Measurements from ENCODE around the gene FGFRL1.

The FGFRL1 gene, protein sequence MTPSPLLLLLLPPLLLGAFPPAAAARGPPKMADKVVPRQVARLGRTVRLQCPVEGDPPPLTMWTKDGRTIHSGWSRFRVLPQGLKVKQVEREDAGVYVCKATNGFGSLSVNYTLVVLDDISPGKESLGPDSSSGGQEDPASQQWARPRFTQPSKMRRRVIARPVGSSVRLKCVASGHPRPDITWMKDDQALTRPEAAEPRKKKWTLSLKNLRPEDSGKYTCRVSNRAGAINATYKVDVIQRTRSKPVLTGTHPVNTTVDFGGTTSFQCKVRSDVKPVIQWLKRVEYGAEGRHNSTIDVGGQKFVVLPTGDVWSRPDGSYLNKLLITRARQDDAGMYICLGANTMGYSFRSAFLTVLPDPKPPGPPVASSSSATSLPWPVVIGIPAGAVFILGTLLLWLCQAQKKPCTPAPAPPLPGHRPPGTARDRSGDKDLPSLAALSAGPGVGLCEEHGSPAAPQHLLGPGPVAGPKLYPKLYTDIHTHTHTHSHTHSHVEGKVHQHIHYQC

DNA sequence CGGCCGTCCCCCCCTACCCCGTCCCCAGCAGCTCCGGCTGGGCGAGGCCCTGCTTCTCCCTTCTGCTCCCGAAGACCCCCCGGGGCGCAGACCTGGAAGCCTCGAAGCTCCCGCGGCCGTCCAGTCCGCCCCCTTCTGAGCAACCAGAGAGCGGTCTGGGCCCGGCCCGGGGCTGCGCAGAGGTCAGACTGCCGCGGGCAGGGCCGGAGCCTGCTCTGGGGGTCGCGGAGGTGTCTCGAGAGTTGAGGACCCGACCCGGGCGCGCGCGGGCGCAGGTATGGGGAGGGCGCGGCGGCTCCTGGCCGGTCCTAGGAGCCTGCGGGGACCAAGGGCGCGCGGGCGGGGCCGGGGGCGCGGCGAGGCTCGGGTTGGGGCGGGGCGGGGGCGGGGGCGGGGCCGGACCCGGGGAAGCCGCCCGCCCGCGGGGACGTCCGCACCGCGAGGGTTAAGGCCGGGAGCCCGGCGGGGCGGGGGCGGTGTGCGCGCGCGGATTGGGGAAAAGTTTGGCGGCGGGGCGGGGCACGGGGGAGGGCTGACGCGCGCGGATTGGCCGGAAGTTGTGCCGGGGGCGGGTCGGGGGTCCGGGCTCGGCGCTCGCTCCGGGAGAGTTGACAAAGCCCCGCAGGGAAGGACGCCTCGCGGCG is at the start of gene FGFRL1:
Gene FGFRL1, plus strand, starts transcription at position 605 of the 644 bp plus-strand sequence. CDS start 860 bp downstream, outside the sequence.
- peak in 45 of 51 donors; percentile 21 to 82 (median 63) for DNase-seq

DNA sequence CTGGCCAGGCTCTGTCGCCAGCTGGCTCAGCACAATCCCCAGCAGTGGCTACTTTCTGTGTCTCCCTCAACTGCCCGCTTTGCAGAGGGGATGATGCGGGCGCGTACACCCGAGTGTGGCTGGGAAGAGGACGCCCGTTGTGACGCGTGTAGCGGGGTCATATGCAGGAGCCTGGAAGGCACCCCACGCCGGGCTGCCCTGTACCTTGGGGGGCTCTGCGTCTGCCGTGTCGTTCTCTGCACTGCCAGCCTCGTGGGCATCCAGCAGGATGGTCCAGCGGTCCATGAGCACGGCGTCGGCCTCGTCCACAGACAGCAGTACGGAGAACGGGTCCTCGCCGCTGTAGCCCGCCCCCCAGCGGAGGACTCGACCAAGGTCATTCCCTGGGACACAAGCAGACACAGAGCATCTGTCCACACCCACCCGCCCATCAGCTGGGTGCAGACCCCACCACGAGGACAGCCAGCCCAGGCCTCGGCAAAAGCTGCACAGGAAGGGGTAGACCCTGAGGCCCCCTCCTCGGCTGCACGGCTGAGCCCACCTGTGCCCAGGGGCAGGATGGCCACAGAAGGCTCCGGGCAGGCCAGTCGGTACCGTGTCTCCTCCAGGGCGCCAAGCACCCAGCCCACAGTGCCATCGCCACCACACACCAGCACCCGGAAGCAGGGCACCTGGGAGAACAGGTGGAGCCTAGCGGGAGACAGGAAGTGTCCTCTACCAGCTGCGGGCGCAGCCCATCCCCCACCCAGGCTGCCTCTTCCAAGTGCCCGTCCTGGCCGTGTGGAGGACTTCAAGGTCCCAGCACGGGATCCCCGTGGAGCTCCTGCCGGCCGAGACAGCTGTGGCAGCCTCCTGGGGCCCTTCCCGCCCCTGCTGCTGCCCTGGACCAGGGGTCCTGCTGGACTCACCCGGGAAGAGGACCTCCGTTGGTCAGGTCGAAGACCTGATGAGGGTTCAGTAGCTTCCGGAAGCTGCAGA is 48.9 kb upstream of the FGFRL1 start:
- DNase-seq, result no peak

DNA sequence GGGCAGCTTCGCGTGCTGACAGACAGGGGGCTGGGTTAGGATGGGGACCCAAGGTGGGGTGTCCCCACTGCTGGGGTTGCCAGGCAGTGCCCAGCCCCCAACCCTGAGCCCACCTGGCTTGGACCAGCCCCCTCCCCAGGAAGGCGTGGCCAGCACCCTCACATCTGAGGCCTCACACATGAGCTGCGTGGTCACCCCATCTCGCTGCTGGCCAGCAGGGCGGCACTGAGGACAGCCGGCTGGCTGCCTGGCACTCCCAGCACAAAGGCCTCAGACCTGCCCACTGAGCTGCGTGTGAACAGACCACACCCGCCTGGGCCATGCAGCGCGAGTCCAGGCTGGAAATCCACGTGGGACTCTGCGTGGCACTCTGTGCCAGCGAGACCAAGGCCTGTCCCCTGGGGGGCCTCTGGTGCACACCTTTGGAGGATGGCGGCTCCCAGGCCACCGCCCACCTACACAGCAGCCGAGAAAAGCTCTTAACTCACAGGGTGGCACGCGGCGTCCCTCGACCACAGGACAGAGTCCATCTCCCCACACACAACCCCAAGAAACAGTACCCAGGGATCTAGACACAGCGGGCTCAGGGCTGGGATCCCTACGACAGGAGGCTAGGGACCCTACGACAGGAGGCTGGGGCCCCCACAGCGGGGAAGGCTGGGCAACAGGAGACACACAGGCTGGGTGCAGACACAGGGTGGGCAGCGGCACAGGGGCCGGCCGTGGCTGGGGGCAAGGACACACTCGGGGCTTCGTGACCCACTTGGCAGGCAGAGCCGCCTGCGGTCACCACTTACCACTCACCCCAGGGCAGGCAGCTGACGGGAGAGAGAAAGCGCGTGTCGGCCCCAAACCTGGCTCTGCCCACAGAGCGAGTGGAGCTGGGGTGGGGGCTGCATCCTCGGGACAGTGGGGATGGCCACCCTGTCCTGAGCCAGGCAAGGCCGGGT is 47.9 kb upstream of the FGFRL1 start:
- no peak for DNase-seq

DNA sequence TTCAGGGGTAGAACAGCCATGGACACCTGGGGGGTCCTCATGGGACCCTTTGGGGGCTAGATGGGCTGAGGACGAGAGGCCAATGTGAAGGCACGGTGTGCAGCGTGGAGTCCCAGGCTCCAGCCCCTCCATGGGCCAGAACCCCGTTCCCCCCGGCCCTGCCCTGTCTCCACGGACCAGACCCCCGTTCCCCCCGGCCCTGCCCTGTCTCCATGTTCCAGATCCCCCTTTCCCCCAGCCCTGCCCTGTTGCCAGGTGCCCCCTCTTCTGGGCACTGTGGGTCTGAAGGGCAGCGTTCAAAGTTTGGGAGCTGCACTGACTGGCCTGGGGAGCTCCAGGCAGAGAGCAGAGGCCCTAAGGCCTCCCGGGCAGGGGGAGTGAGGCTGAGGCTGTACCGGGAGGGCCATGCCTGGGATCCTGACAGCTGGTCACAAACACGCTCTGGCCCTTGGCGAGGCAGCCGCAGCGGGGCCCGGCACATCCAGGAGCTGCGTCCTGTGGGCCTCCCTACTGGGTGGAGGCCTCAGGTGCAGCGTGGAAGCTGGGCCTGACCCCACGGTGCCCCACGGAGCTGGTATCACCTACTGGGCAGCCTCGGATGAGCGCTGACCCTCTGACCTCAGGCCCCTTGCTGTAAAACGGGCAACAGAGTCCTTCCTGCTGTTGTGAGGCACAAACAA is 46.9 kb upstream of the FGFRL1 start:
- no peak for DNase-seq

DNA sequence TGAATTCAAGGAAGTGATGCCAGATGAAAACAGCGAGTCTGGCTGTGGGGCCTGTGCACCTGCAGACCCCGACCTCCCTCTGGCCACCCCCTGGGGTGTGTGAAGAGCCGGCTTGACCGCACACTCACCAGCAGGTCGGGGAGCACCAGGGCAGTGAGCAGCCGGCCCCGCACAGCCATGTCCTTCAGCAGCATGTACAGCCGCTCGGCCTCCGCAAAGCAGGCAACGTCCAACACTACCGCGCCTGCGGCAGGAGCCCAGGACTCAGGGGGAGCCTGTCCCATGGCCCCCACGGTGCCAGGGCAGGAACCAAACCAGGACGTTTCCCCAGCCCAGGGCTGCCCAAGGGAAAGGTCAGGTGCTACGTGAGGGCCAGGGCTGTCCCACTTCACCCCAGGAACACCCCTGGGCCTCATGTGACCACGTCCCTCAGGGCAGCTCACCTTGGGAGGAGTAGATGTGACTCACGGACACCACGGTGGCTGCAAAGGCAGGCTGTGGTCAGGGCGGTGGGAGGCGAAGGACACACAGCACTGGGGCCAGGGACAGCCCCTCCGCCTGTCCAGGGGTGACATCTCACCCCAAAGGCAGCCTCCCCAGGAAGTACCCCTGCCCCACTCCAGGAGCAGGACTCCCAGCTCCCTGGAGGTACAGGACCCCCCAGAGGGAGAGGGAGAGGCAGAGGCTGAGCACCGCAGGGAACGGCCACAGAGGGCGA is 46.2 kb upstream of the FGFRL1 start:
- DNase-seq, result no peak

DNA sequence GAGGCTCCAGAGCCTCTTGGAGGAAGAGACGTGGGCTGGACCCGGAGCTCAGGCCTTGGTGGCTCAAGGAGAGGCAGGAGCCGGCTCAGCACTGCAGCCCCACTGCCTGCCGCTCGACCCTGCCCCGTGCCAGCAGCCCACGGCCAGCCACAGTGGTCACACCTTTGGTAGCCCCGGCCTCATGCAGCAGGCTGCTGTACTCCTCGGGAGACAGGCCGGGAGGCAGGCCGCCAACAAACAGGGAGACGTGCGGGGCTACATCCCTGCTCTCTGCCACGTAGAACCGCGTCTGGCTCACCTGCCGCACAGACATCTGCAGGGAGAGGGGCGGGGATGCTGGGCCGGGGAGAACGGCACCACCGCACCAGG is 45.7 kb upstream of the FGFRL1 start:
- no peak for DNase-seq

DNA sequence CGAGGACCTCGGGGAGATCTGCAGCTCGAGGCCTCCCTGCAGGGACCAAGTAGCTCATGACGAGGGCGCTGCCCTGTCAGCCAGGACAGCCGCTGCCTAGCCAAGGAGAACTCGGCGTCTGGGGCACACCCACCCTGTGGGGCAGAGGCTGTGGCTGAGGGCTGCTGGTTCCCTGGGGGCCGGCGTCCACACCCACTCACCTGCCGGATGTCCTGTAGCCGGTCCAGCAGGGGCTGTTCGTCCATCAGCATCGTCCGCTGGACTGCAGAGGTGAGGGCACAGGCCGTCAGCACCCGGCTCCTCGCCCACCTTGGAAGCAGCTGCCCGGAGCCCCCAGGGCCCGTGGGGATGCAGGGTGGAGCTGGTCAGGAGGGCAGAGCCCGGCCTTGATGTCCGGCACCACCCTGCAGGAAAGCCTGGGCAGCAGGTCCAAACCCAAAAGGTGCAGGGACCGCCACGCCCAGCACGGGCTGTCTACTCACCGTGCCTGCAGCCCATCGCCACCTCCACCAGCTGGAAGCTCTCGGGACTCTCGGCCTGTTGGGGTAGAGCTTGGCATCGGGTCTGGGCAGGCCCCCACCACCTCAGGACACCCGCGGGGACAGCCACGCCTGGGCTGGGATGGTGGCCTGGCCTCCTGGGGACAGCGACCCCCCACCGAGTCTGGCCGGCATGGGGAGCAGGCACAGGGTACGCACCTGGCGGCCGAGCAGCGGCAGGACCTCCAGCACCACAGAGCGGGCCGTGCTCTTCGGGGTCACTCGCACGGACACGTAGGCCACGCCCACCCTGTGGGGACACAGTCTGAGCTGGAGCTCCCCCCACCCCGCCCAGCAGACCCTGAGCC is 44.9 kb upstream of the FGFRL1 start:
- no peak for DNase-seq

DNA sequence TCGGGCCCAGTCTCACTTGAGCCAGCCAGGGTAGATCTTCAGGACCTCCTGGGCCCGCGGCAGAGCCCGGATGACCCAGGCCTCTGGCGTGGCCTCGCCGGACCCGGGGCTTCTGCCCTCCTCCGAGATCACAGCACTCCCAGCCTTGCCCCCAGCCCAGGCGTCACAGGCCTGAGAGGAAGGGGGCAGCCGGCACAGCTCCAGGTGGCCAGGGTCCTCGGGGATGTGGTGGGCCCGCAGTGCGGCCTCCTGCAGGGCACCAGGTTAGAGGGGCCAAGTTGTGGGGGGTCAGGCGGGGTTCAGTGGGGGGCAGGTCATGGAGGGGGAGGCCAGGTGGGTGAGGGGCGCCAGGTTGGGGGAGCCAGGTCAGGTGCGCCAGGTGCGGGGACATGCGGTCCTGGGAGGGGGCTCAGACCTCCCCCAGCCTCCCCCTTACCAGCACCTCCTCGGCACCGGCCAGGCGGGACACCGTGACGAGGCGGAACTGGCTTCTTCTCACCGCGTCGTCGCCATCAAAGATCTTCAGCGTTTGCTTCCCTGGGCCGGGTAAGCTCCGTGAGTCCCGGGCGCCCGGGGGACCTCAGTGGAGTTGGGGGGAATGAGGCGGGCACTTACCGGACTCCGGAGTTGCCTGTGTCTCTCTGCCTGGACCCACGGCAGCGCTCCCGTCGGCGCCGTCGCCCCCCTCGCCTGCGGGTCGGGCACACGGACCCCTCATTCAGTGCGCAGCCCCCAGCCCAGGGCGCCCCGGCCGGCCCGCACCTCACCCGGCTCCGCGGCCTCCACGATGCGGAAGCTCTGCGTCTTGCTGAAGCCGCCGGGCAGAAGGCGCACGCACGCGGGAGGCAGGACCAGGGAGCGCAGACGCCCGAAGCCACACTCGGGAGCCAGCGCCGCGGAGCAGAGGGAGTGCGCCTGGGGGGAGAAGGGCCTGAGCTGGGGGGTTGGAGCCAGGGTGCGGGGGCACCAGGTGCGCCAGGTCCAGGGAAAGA is 44.0 kb upstream of the FGFRL1 start:
- no peak for DNase-seq

DNA sequence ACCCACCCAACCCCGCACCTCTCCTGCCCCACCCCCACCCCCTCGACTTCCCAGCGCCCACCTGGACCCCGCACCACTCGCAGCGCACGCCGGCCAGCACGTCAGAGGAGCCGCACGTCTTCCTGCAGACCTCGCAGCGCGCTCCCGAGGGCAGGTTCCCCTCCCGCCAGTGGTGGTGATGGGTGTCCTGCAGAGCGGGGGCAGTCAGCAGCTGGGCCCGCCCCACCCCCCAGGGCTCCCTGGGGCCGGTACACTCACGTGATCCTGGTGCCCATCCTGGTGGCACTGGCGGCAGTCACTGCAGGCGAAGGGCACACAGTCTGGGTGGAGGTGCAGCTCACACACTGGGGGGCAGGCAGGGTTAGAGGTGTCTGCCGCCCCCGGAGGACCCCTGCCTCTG is 43.2 kb upstream of the FGFRL1 start:
- no peak for DNase-seq

DNA sequence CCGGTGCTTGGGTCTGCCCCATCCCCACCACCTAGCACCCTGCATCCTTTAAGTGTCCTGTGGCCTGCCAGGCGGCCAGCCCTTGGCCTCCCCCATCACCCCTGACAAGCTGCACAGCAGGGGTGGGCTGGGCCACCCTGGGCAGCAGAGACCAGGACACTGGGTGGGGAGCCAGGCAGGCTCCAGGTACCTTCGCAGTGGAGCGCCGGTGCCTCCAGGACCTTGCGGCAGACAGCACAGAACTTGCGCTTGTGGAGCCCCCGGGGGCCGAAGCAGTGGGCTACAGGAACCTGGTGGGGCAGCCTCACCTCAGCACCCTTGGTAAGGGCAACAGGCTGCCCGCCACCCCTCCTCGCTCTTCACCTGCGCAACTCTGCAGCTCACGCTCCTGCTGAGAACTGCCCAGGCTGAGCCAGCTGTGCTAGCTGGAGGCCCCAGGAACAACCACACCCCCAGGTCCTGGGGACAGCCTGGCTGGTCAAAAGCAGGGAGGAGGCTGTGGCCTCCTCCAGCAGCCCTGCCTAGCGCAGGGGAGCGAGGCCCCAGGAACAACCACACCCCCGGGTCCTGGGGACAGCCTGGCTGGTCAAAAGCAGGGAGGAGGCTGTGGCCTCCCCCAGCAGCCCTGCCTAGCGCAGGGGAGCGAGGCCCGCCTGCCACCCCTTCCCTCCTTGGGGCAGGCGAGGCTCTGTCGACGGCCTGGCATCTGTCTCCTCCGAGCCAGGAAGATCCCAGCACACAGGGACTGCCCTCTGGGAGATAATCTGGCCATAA is 42.6 kb upstream of the FGFRL1 start:
- DNase-seq, result no peak

DNA sequence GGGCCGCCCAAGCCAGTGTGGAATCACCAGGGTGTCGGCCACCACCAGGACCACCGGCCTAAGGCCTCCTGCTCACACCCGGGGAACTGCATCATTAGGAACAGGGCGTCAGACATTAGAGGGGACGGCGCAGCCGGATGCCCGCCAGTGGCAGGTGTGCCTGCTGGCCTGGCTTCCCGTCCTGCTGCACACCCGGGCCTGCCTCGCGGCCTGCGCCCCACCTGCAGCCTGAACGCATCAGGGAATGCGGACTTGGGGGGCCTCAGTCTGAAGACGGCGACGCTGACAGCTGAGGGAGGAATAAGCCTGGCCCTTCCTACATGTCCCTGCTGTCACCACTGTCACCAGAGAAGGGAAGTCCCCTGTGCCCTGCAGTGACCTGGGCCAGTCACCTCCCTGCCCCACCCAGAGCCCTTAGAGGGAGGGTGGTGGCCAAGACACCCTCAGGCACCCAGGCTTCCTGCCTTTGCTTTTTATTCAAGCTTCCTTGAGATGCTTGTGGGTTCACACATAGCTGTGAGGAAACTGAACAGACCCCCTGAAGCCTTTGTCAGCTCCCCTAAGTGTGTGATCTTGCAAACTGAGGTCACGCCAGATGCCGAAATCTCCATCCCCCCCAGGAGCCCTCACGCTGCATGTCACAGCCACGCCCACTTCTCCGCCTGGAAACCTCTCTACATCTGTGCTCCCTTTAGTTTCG is 41.2 kb upstream of the FGFRL1 start:
- DNase-seq, result no peak

DNA sequence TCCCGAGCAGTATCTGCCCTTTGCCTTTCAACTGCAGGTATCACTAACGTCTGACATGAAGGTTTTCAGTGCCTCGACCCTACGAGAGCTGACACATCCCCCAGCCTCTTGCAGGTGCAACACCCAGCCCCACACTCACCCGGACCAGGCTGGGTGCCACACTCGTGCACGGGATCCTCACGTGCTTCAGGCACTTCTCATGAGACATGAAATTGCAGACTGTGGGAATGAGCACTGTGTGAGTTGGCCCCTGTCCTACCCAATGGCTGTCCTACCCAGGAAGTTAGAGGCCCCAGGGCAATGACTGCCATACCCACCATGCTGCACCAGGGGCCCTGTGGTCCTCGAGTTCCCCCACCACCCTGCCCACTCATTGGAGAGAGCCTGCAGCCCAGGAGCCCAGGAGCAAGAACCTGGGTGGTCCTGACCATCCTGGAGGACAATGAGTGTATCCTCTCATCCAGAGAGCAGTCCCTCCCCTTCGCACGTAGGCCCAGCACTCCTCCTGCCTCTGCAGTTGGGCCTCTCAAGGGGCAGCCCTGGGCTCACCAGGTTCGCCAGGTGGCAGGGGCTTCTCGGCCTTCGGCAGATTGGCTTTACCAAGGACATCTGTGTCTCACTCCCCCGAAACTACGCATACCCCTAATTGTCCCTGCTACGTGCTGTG is 40.4 kb upstream of the FGFRL1 start:
- DNase-seq, result no peak

DNA sequence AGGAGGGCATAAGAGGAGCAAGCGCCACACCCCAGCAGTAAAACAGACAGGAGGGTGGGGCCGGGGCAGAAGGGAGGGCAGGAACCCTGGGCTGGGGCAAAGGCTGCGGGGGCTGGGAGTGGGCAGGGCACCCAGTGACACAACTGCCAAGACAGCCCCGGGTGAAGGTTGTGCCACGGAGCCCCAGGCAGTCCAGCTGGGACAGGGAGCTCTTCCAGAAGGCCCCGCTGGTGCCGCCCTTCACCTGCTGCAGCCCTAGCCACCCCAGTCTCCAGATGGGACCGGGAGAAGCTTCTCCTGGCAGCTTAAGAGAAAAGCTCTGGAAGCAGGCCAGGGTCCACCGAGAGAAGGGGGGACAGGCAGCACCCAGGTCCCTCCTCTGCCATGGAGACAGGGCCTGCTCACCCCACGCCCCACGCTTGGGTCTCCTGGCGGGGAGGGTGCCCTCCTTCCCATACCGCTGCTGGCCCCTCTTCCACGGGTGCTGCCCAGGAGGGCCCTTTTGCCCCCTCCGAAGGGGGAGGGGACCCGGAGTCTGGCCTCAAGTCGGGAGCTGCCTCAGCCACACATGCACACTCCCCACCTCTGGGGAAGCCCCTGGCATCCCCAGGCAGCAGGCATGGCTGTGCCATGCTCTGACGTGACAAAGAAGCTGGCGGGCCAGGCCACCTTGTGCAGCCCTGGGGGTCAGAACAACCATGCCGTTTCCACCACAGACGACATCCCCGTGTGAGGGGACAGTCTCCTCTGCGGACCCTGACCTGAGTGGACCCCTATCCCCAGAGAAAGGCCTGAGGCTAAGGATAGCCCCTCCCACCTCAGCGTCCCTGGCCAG is 39.5 kb upstream of the FGFRL1 start:
- DNase-seq, result no peak

Data from hypothalamus (tissue), 51 donors.